ENCODE results near the gene IFRD2.
"Not testable (repeated sequence)": the region's sequence is repeated elsewhere in the genome, so short reads cannot be mapped to it uniquely, and the experiment has no call there.

Gene IFRD2

DNA sequence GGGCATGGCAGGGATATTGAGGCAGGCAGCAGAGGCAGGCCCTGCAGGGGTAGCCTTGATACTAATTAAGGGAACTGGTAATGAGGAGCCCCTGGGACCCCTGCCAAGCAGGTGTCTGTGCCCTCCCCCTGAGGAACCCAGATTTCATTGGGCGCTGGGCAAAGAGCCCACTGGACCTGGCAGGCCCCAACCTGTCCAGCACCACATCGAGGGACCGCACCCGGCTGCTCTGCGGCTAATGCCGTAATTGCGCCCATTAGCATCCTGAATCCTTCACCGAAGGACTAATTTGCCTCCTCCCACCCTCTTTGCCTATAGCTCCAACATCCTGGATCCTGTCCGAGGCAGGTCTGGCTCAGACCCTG lies 37.0 kb downstream of the IFRD2 start:
- H3K4me1 Mint-ChIP-seq: peaks cover 16% of the 10 kb centered on the region
- DNase-seq (ENCODE audit: low spot score in 2 of 2) (no peak), ATAC-seq (ENCODE audit: low read depth) (no peak)
- no peaks in the 10 kb centered on the region for H3K9me3 Mint-ChIP-seq
- H3K27me3 Mint-ChIP-seq: no peaks in the 10 kb centered on the region
- H3K4me3 Mint-ChIP-seq: no peak overlapping the region
- no peak overlapping the region for H3K27ac Mint-ChIP-seq
- peaks cover 20% of the 10 kb centered on the region for H3K36me3 Mint-ChIP-seq

DNA sequence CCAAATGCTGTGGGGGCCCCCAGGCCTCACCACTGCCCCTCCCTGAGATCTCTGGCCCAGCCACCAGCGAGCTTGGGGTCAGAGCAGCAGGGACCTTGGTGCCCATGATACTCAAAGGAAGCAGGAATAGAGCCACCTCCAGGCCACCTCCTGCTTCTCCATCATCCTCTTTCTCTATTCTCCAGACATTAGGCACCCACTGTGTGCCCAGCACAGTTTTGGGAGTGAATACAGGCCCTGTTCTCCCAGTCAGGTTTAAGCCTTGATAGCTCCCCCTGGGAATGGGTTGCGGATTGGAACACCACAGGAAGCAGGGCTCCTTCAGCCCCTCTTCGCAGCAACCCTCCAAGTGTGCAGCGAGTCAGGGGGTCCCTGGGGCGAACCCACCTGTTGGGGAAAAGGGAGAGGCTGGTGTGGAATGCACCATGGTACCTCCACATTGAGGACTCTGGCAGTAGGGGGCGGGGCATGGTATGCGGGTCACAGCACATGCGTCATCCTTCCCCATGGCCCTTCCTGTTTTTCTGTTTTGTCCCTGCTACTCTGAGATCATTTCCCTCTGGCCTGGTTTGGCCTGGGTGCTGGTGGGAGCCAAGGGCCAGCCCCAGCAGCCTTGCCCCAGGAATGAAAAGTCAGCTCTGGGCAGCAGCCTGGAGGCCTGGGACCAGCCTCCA lies 37.5 kb downstream of the IFRD2 start:
- DNase-seq (ENCODE audit: low spot score in 2 of 2): no peak

DNA sequence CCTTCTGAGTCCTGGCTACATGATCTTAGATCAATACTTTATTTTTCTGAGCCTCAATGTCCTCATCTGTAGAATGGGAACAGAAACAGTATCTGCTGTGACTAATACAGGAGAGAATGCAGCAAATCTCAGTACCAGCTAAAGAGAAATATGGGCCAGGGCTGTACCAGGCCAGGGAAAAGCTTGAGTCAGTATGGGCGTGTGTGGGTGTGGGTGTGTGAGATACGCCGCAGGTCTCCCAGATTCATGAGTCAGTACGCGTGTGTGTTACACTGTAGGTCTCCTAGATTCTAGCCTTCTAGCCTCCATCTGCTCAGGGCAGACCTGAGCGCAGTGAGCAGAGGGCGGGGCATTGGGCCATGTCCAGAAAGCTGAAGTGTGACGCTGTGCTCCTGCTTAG lies 41.0 kb downstream of the IFRD2 start:
- H3K9me3 Mint-ChIP-seq: no peaks in the 10 kb centered on the region
- H3K27ac Mint-ChIP-seq: no peak overlapping the region
- peaks cover 7% of the 10 kb centered on the region for H3K36me3 Mint-ChIP-seq
- no peak overlapping the region for H3K4me3 Mint-ChIP-seq
- H3K27me3 Mint-ChIP-seq: no peaks in the 10 kb centered on the region
- no peak for ATAC-seq (ENCODE audit: low read depth)
- peaks cover 35% of the 10 kb centered on the region for H3K4me1 Mint-ChIP-seq
- DNase-seq (ENCODE audit: low spot score in 2 of 2): no peak

More for the DNA sequence above, 37.5 kb downstream of the IFRD2 start:
- peaks cover 18% of the 10 kb centered on the region for H3K4me1 Mint-ChIP-seq
- no peak overlapping the region for H3K4me3 Mint-ChIP-seq
- H3K27me3 Mint-ChIP-seq: no peaks in the 10 kb centered on the region
- peak overlapping the region; percentile 60 for H3K27ac Mint-ChIP-seq
- peak; percentile 48 for ATAC-seq (ENCODE audit: low read depth)
- H3K9me3 Mint-ChIP-seq: no peaks in the 10 kb centered on the region
- H3K36me3 Mint-ChIP-seq: peaks cover 20% of the 10 kb centered on the region

DNA sequence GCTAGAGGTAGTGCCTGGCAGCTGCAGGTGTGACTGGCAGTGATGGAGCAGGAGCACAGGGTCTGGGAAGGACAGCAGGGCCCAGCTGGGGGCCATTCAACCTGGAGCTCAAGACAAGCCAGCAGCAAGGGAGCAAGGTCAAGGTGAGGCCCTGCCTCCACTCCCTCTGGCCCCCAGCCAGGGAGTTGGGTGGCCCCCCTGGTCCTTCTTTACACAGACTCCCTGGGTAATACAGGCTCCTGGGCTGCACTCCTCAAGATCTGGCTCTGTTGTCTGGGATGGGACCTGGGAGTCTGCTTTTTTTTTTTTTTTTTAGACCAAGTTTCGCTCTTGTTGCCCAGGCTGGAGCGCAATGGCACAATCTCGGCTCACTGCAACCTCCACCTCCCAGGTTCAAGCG lies 41.7 kb downstream of the IFRD2 start:
- Mint-ChIP-seq H3K27ac (no peak overlapping the region), H3K4me1 (peaks cover 37% of the 10 kb centered on the region), H3K36me3 (peaks cover 7% of the 10 kb centered on the region), H3K9me3 (no peaks in the 10 kb centered on the region), H3K4me3 (no peak overlapping the region), H3K27me3 (no peaks in the 10 kb centered on the region)
- DNase-seq (ENCODE audit: low spot score in 2 of 2): no peak
- no peak for ATAC-seq (ENCODE audit: low read depth)

DNA sequence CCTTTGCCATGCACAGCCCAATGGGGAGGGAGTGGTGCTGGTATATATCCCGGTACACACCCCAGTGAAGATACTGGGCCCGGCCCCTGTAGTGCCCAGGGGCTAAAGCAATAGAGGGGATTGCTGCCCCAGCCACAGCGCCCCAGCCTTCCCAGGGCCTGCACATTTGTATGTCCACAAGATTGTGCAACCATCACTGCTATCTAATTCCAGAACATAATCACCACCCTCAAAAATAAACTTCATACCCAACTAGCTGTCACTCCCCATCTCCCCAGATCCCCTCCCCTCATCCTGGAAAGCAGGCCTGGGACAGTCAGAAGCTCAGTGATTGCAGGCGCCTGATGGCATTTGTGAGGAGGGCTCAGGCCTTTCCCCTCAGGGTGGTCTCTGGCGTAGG lies 42.8 kb downstream of the IFRD2 start:
- Mint-ChIP-seq H3K4me3 (no peak overlapping the region), H3K9me3 (no peaks in the 10 kb centered on the region), H3K36me3 (peaks cover 7% of the 10 kb centered on the region), H3K27me3 (no peaks in the 10 kb centered on the region), H3K27ac (no peak overlapping the region), H3K4me1 (peaks cover 43% of the 10 kb centered on the region)
- DNase-seq (ENCODE audit: low spot score in 2 of 2) (no peak), ATAC-seq (ENCODE audit: low read depth) (no peak)

DNA sequence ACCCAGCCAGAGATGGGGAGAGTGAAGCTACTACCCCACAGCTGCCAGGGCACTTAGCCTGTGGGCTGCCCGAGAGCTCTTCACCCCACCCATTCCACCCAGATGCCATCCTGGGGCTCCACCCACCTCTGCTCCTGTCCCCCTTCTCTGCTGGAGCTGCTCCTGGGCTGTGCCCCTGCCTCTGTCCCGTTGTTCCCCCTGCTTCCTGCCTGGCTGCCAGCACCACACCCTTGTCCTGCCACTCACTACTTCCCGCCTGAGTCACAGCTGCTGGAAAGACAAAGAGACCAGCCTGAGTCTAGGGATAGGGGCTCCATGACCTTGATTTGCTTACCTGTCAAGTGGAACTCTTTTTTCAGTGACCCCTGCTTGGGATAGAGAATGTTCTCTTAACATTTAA lies 43.8 kb downstream of the IFRD2 start:
- Mint-ChIP-seq H3K27me3 (no peaks in the 10 kb centered on the region), H3K4me1 (peaks cover 45% of the 10 kb centered on the region), H3K4me3 (no peak overlapping the region), H3K36me3 (peaks cover 4% of the 10 kb centered on the region), H3K27ac (no peak overlapping the region), H3K9me3 (no peaks in the 10 kb centered on the region)
- DNase-seq (ENCODE audit: low spot score in 2 of 2): no peak
- ATAC-seq (ENCODE audit: low read depth): no peak

DNA sequence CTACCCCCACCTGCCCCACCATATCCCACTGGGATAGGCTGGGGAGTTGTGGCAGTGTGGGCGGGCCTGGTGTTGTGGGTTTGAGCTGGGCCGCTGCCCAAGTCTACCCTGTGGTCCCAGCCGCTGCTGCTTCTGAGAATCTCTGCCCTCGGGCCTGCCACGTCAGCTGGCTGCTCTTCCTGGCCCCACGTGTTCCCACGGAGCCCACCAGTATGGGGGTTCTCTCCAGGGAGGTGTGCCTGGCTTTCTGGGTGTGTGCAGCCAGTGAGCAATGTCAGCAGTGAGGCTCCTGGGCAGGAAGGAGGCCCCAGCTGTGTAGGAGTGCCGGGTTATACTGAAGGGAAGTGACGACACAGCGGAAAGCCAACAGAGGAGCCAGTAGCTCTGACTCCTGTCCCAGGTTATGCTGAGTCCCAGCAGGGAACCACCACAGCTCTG lies 45.7 kb downstream of the IFRD2 start:
- DNase-seq (ENCODE audit: low spot score in 2 of 2) (peak in 1 of 2 donors; percentile 30), ATAC-seq (ENCODE audit: low read depth) (peak; percentile 45)
- Mint-ChIP-seq H3K4me3 (peak overlapping the region; percentile 52), H3K27me3 (no peaks in the 10 kb centered on the region), H3K9me3 (no peaks in the 10 kb centered on the region), H3K27ac (peak overlapping the region; percentile 61), H3K36me3 (peaks cover 4% of the 10 kb centered on the region), H3K4me1 (peaks cover 55% of the 10 kb centered on the region)

DNA sequence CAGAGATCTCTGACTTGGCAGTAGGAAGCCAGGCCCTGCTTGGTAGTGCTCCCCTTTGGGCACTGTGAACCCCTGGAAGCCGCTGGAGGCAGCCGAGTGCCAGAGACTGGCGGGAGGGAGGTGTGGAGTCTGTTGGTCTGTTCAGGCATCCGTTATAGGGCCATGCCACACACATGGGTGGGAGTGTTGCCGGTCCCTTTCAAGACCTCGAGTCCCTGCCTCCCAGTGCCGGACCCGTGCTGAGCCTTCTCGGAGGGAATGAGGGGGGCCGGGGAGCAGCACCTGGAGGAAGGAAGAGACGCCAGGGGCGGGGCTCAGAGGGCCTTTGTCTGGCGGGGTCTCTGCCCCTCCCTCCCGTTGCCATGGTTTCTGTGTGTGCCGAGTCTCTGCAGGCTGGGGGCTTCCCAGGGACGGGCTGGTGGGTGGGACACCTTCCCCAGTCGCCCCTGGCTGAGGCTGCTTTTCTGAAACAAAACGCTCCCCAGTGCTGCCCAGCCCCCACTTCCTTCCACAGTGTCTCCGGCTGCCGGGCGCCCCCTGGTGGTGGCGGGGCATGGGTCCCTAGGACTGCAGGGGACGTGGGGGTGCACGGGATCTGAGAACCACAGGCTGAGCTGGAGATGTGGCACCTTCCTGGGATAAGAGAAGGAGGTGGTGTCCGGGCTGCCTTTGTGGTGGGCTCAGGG lies 46.3 kb downstream of the IFRD2 start:
- H3K4me1 Mint-ChIP-seq: peaks cover 54% of the 10 kb centered on the region
- DNase-seq (ENCODE audit: low spot score in 2 of 2) (peak; percentile 93 to 99), ATAC-seq (ENCODE audit: low read depth) (peak; percentile 70)
- H3K27ac Mint-ChIP-seq: peak overlapping the region; percentile 61
- H3K27me3 Mint-ChIP-seq: no peaks in the 10 kb centered on the region
- peaks cover 6% of the 10 kb centered on the region for H3K36me3 Mint-ChIP-seq
- no peaks in the 10 kb centered on the region for H3K9me3 Mint-ChIP-seq
- peak overlapping the region; percentile 64 for H3K4me3 Mint-ChIP-seq

DNA sequence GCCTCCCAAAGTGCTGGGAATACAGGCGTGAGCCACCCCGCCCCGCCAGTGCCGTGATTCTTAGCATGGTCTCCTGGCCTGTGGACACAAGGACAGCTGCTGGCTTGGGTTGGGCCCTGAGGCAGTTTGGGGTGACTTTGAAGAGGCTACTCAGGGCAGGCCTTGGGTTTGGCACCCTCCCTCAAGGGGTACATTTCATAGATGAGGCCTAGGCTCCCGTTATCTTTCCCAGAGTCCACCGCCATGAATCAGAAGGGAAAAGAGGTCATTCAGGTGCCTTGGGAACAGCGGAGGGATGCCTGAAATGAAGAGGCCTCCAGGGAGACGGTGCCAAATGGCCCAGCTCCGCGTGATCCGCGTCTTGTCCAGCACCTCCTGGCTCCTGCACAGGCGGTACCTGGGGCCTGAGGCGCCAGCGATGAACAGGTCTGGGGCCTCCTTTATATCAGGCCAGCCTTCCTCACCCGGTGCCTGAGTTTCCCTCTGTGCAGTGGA lies 46.9 kb downstream of the IFRD2 start:
- ATAC-seq (ENCODE audit: low read depth): no peak
- Mint-ChIP-seq H3K4me3 (peak overlapping the region; percentile 64), H3K4me1 (peaks cover 54% of the 10 kb centered on the region), H3K36me3 (peaks cover 5% of the 10 kb centered on the region), H3K27me3 (no peaks in the 10 kb centered on the region), H3K27ac (peak overlapping the region; percentile 61), H3K9me3 (no peaks in the 10 kb centered on the region)
- DNase-seq (ENCODE audit: low spot score in 2 of 2): no peak

DNA sequence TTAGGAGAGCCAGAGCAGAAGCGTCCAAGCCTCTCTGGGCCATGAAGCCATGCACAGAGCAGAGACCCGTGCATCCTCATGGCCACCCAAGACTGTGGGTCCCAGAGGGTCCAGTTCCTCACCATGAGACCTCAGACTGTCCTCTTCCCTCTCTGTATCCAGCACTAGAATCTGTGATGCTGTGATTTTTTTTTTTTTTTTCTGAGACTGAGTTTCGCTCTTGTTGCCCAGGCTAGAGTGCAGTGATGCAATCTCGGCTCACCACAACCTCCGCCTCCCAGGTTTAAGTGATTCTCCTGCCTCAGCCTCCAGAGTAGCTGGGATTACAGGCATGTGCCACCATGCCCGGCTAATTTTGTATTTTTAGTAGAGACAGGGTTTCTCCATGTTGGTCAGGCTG lies 47.4 kb downstream of the IFRD2 start:
- Mint-ChIP-seq H3K27ac (peak overlapping the region; percentile 61), H3K4me1 (peaks cover 53% of the 10 kb centered on the region), H3K4me3 (peak overlapping the region; percentile 64)
- not testable (repeated sequence) for H3K27me3 Mint-ChIP-seq; ATAC-seq (ENCODE audit: low read depth); DNase-seq (ENCODE audit: low spot score in 2 of 2); H3K9me3 Mint-ChIP-seq; H3K36me3 Mint-ChIP-seq

DNA sequence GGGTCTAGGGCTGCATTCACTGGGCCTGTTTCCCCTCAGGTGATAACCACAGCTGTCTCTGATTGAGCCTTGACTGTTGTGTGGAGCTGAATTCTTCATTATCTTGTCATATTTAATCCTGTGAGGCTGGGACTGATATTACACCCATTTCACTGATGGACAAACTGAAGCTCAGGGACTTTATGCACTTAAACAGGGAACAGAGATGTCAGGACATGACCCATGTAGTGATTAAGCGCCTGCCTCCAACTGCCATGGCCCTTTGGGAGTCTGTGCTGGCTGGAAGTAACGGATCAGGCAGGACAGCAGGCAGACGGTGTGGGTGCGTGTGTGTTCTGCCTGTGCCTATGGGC lies 48.7 kb downstream of the IFRD2 start:
- Mint-ChIP-seq H3K4me1 (peaks cover 61% of the 10 kb centered on the region), H3K27ac (peak overlapping the region; percentile 86), H3K27me3 (no peaks in the 10 kb centered on the region), H3K36me3 (peaks cover 5% of the 10 kb centered on the region), H3K9me3 (no peaks in the 10 kb centered on the region), H3K4me3 (peak overlapping the region; percentile 70)
- ATAC-seq (ENCODE audit: low read depth): no peak
- DNase-seq (ENCODE audit: low spot score in 2 of 2): no peak

DNA sequence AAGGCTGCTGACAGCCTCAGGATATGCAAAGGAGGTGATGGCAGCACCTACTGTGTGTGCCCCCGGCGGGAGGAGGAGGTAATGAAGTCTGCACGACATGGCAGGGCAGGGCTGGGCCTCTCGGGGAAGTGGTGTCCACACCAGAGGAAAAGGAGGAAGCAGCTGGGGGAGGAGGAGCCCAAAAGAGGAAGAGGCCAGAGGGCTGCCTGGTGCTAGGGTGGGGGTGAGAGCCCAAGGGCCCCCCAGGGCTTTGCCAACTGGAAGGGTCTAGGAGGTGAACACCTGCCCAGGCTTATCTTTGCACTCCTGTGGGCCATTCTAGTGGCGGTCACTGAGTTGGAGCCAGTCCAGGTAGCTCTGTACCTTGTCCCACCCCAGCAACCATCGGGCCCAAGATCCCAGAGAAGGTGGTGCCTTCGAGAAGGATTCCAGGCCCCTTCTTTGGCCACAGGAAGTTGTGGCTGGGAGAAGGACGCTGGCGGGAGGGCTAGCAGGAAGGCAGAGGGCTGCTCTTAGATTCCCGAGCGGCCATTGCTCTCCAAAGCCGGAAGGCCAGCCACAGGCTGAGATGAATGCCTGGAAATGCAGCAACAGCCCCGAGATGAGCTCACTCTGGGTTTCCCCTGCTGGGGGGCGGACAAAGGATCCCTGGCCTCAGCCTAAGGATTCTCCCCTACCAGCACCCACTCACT lies 49.2 kb downstream of the IFRD2 start:
- Mint-ChIP-seq H3K4me1 (peaks cover 64% of the 10 kb centered on the region), H3K27ac (peak overlapping the region; percentile 86), H3K27me3 (no peaks in the 10 kb centered on the region), H3K4me3 (peak overlapping the region; percentile 70), H3K9me3 (no peaks in the 10 kb centered on the region), H3K36me3 (peaks cover 4% of the 10 kb centered on the region)
- DNase-seq (ENCODE audit: low spot score in 2 of 2) (peak; percentile 57 to 70), ATAC-seq (ENCODE audit: low read depth) (peak; percentile 72)

DNA sequence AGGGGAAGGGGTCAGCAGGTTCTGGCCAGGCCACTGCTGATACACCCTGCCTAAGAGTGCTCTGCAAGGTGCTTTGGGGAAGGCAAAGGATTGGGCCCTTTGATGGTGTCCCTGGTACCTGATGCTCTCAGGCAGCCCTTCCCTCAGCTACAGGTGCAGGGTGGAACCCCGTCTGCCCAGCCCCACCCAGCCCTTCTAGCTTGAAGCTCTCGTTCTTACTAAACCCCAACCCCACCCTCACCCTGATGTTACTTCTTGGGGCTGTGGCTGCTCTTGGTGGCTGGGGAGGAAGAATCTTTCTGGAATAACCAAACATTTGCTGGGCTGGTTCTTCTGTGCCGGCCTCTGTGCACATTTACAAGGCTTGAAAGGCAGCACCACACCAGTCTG lies 49.9 kb downstream of the IFRD2 start:
- Mint-ChIP-seq H3K4me3 (peak overlapping the region; percentile 80), H3K27me3 (no peaks in the 10 kb centered on the region), H3K9me3 (no peaks in the 10 kb centered on the region), H3K36me3 (peaks cover 4% of the 10 kb centered on the region), H3K27ac (peak overlapping the region; percentile 86), H3K4me1 (peaks cover 65% of the 10 kb centered on the region)
- no peak for ATAC-seq (ENCODE audit: low read depth)
- DNase-seq (ENCODE audit: low spot score in 2 of 2): no peak

DNA sequence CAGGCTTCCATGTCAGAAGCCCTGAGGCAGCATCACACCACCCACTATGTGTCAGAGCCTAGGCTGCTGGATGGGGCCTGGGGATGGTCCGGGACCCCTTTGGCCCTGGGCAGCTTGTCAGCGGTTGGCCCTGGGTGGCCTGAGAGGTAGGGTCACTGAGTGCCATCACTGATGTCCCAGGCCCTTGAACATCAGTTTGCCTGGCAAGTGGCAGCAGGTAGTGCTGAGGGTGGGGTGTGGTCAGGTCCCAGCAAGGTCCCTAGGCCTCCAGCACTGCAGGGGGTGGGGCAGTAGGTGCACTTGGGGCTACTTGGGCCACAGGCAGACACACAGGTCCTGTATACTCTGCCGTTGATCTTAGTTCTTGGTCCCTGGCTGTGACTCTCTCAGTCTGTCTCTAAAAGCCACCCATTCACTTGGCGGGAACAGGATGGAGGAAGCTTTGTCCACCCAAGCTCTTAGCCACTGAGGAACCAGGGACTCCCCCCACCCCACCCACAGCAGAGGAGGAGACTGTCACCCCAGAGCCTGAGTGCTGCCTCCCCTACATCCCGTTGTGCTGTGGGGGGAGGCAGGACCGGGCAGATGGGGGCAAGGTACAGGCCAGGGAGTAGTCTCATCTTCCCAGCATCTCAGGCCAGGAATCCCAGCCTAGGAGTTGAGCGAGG lies 50.4 kb downstream of the IFRD2 start:
- DNase-seq (ENCODE audit: low spot score in 2 of 2) (no peak), ATAC-seq (ENCODE audit: low read depth) (no peak)
- H3K4me1 Mint-ChIP-seq: peaks cover 62% of the 10 kb centered on the region
- peaks cover 7% of the 10 kb centered on the region for H3K36me3 Mint-ChIP-seq
- no peaks in the 10 kb centered on the region for H3K27me3 Mint-ChIP-seq
- H3K4me3 Mint-ChIP-seq: peak overlapping the region; percentile 80
- peak overlapping the region; percentile 86 for H3K27ac Mint-ChIP-seq
- no peaks in the 10 kb centered on the region for H3K9me3 Mint-ChIP-seq
